Ascending aorta (tissue), 2 donors: ENCODE results near the gene SRGN. TPM values are rescaled to one million over a fixed set of nuclear protein-coding genes. Genes with fewer than 3 reads are reported as not detected.

Source experiments
- DNase-seq, 2 donors: peaks; one replicate each; pipeline ENCODE4 v3.0.0-alpha.2; 2019; ENCODE audit warnings: low spot score in 2 of 2
- H3K27ac ChIP-seq, 2 donors: fragments of 200-600 bp; sonication (generic); one replicate each; pipeline ENCODE4 v1.5.1; 2016 to 2017; ENCODE audit warnings: mild to moderate bottlenecking in 1 of 2
- H3K27me3 ChIP-seq: fragments of 200-600 bp; sonication (generic); one replicate; pipeline ENCODE4 v1.5.1; 2017
- H3K36me3 ChIP-seq, 2 donors: fragments of 200-600 bp; sonication (generic); one replicate each; pipeline ENCODE4 v1.5.1; 2016
- H3K4me1 ChIP-seq, 2 donors: fragments of 200-600 bp; sonication (generic); one replicate each; pipeline ENCODE4 v1.5.1; 2016 to 2017; ENCODE audit warnings: mild to moderate bottlenecking in 1 of 2
- H3K4me3 ChIP-seq, 2 donors: fragments of 200-600 bp; sonication (generic); one replicate each; pipeline ENCODE4 v1.5.1; 2016 to 2017; ENCODE audit warnings: mild to moderate bottlenecking in 1 of 2
- H3K9me3 ChIP-seq, 2 donors: fragments of 200-600 bp; sonication (generic); one replicate each; pipeline ENCODE4 v1.5.1; 2016
- CTCF ChIP-seq, 3 experiments: fragments of 200-600 bp in 2 of 3; fragments of 450-650 bp in 1 of 3; sonication (generic) in 2 of 3; IDR thresholded peaks; one replicate each; pipeline ENCODE4 v1.5.1; 2016 to 2019; ENCODE audit warnings: antibody characterized with exemption in 3 of 3, mild to moderate bottlenecking in 1 of 3, moderate library complexity in 1 of 3
- intact Hi-C: fragments of 100-400 bp; cut with DNase I; formaldehyde crosslinking; loops from one replicate; pipeline ENCODE4 v1.15.1; 2023
- total RNA-seq: library from RNA; depleted of rRNA; stranded (reverse); fragments of >200 nt; gene quantifications from one replicate; pipeline ENCODE4 v1.1.0, GENCODE V29; 2016

Gene SRGN
- total RNA-seq, 1 donor from 2014 or later, result 155 TPM

GRCh38 chr10:69057261-69057950, 30.5 kb upstream of the SRGN start:
- Histone ChIP-seq H3K9me3 (no peaks in the 10 kb centered on the region), H3K27ac (peak overlapping the region; percentile 46 to 57), H3K36me3 (no peaks in the 10 kb centered on the region), H3K4me3 (no peak overlapping the region), H3K4me1 (peaks cover 6 to 11% of the 10 kb centered on the region in 2 donors), H3K27me3 (no peaks in the 10 kb centered on the region)
- TF ChIP-seq CTCF (IDR thresholded peaks at IDR 0.05), result no peak
- intact Hi-C loops, result no loop called here
- DNase-seq, result no peak

- peak overlapping the region; percentile 46 to 57 for H3K27ac ChIP-seq
- H3K4me3 ChIP-seq, result no peak overlapping the region
- intact Hi-C loops, result no loop called here
- peaks cover 6 to 13% of the 10 kb centered on the region in 2 donors for H3K4me1 ChIP-seq
- DNase-seq, result no peak
- no peaks in the 10 kb centered on the region for H3K27me3 ChIP-seq
- no peaks in the 10 kb centered on the region for H3K9me3 ChIP-seq
- H3K36me3 ChIP-seq, result no peaks in the 10 kb centered on the region
- TF ChIP-seq CTCF (IDR thresholded peaks at IDR 0.05), result no peak
Observed at GRCh38 chr10:69057951-69058297, 30.0 kb upstream of the SRGN start.

GRCh38 chr10:69060127-69060798, 27.6 kb upstream of the SRGN start:
- peaks cover 7 to 14% of the 10 kb centered on the region in 2 donors for H3K4me1 ChIP-seq
- H3K36me3 ChIP-seq, result no peaks in the 10 kb centered on the region
- H3K9me3 ChIP-seq, result no peaks in the 10 kb centered on the region
- H3K27me3 ChIP-seq, result no peaks in the 10 kb centered on the region
- intact Hi-C loops, result loop anchor here (2.0 kb wide), 2 partner anchors 65 to 71 kb away; partner anchors contain the start of genes KIFBP and VPS26A
- H3K4me3 ChIP-seq, result no peak overlapping the region
- TF ChIP-seq CTCF (IDR thresholded peaks at IDR 0.05), result no peak
- no peak for DNase-seq
- peak overlapping the region; percentile 87 to 96 for H3K27ac ChIP-seq

GRCh38 chr10:69061305-69062161, 26.4 kb upstream of the SRGN start:
- Histone ChIP-seq H3K4me3 (peak overlapping the region; percentile 27 to 49), H3K36me3 (no peaks in the 10 kb centered on the region), H3K27me3 (no peaks in the 10 kb centered on the region), H3K27ac (peak overlapping the region; percentile 87 to 96), H3K4me1 (peaks cover 10 to 19% of the 10 kb centered on the region in 2 donors), H3K9me3 (no peaks in the 10 kb centered on the region)
- DNase-seq, result peak; percentile 53 to 86
- TF ChIP-seq CTCF (IDR thresholded peaks at IDR 0.05), result no peak
- intact Hi-C loops, result loop anchor here (1.0 to 2.0 kb wide), 3 partner anchors 27 to 73 kb away; partner anchors contain the start of genes KIFBP, SRGN and VPS26A

- peak overlapping the region; percentile 87 to 96 for H3K27ac ChIP-seq
- H3K36me3 ChIP-seq, result no peaks in the 10 kb centered on the region
- no peak for TF ChIP-seq CTCF (IDR thresholded peaks at IDR 0.05)
- DNase-seq, result no peak
- no peaks in the 10 kb centered on the region for H3K27me3 ChIP-seq
- H3K4me1 ChIP-seq, result peaks cover 10 to 19% of the 10 kb centered on the region in 2 donors
- intact Hi-C loops, result no loop called here
- H3K9me3 ChIP-seq, result no peaks in the 10 kb centered on the region
- no peak overlapping the region for H3K4me3 ChIP-seq
Observed at GRCh38 chr10:69062901-69063300, 25.0 kb upstream of the SRGN start.
